HG02763 (cell line): Measurements from ENCODE around the gene CDC42BPA.
"Not testable (repeated sequence)": the region's sequence is repeated elsewhere in the genome, so short reads cannot be mapped to it uniquely, and the experiment has no call there.

Source experiments
- ATAC-seq: cut with Tn5 transposase; IDR thresholded peaks from one replicate; pipeline ENCODE4 v1.9.1; 2021; ENCODE audit warnings: mild to moderate bottlenecking, moderate library complexity; ENCODE audit not compliant: unreplicated experiment

The CDC42BPA gene

GRCh38 chr1:227152525-227152924 is 165.8 kb downstream of the CDC42BPA start:
- ATAC-seq = no peak

GRCh38 chr1:227140376-227140775 is 177.9 kb downstream of the CDC42BPA start:
- no peak for ATAC-seq

DNA sequence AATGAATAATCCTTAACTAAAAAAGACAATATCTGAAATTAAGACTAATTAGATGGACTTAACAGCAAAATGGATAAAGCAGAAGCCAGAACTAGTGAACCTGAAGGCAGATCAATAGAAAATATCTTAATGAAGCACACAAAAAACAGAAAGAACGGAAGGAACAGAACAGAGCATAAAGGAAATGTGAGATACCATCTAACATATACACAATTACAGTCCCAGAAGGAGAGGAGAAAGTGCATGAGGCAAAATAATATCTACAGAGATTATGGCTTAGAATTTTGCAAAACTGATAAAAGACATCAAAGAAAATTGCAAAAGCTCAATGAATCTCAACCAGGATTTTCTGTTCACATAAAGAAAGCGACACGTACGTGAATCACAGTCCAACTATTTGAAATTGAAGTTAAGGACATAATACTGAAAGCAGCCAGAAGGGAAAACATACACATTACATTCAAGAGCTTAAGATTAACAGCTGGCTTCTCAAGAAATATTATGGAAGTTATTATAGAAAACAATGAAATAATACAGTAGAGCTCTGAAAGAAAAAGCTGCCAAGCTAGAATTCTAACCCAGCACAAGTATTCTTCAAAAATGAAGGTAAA is 182.0 kb downstream of the CDC42BPA start:
- no peak for ATAC-seq

DNA sequence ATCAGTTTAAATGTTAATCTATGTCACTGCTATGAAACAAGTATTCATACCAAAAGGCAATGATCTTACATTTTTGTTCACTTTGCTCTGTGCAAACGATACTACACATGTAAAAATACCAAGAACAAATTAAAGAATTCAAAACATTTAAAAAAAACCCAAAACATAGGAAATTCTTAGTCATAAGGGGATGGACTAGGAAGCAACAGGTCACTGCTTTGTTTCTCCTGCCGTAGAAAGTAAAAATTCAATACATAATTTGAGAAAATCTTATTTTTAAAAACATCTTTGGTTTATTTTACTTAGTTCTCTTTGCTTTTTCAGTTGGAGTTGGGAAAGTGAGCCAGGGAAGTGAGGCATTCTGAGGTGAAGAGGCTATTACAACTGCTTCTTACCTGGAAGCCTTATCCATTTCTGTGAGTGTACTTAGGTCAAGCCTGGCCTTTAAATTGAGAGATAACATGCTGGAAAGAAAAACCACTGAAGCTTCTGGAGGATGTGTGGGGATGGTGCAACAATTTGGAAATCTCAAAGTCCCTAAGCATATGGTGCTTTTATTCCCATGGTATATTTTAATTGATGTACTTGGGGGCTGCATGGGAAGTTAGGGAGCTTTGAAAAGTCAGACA is 183.5 kb downstream of the CDC42BPA start:
- no peak for ATAC-seq

DNA sequence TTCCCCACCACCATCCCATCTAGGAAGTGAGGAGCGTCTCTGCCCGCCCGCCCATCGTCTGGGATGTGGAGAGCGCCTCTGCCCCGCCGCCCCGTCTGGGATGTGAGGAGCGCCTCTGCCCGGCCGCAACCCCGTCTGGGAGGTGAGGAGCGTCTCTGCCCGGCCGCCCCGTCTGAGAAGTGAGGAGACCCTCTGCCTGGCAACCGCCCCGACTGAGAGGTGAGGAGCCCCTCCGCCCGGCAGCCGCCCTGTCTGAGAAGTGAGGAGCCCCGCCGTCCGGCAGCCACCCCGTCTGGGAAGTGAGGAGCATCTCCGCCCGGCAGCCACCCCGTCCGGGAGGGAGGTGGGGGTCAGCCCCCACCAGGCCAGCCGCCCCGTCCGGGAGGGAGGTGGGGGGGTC is 185.6 kb downstream of the CDC42BPA start:
- ATAC-seq = not testable (repeated sequence)

GRCh38 chr1:227131193-227131592 is 187.1 kb downstream of the CDC42BPA start:
- no peak for ATAC-seq

GRCh38 chr1:227127891-227128290 is 190.4 kb downstream of the CDC42BPA start:
- no peak for ATAC-seq

- ATAC-seq = no peak
Observed at GRCh38 chr1:227125929-227126545, 192.3 kb downstream of the CDC42BPA start.

- no peak for ATAC-seq
Observed at GRCh38 chr1:227124473-227124872, 193.8 kb downstream of the CDC42BPA start.

GRCh38 chr1:227120826-227121225 is 197.5 kb downstream of the CDC42BPA start:
- no peak for ATAC-seq

DNA sequence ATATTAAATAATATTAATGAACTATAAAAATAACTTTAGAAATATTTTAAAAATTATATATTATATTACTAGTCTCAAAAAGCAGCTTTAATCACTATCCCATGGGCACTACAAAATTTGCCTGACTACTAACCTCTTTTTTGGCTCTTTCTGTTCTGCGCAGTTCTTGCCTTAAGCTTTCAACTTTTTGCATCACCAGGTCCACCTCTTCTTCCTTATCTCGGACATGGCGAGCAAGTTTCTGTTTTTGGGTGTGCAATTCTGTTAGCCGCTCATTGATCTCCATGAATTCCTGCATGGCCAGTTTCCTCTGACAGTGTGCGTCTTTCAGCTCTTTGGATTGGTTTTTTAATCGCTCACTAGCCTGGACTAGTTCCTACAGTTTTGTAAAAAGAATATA is 205.8 kb downstream of the CDC42BPA start:
- no peak for ATAC-seq

GRCh38 chr1:227111782-227112181 is 206.5 kb downstream of the CDC42BPA start:
- ATAC-seq = no peak

- ATAC-seq = not testable (repeated sequence)
Observed at GRCh38 chr1:227105291-227105690, 213.0 kb downstream of the CDC42BPA start.

- ATAC-seq = no peak
Observed at GRCh38 chr1:227102056-227102455, 216.2 kb downstream of the CDC42BPA start.

GRCh38 chr1:227094249-227094966 is 223.9 kb downstream of the CDC42BPA start:
- ATAC-seq = no peak

DNA sequence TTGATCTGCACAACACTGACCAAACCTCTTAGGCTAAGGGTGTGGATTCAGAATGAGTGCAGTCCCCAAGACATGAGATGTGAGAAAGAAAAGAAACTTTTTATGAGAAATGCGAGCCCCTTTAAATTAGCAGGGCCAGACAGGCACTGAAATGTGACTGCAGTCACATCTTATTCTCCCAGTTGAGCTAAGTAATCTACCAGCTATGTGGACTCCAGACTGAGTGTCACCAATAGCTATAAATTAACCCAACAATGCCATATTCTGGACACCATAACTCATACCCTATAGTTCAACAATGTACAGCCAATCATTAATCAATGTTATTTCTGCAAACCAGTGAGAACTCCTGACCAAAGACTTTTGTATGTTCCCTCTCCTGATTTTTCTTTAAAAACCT is 225.0 kb downstream of the CDC42BPA start:
- ATAC-seq = no peak

GRCh38 chr1:227092069-227092468 is 226.2 kb downstream of the CDC42BPA start:
- ATAC-seq = no peak

GRCh38 chr1:227086636-227087035 is 231.7 kb downstream of the CDC42BPA start:
- ATAC-seq = no peak

GRCh38 chr1:227082999-227083746 is 235.1 kb downstream of the CDC42BPA start:
- ATAC-seq = no peak

- no peak for ATAC-seq
Observed at GRCh38 chr1:227077783-227078182, 240.5 kb downstream of the CDC42BPA start.

DNA sequence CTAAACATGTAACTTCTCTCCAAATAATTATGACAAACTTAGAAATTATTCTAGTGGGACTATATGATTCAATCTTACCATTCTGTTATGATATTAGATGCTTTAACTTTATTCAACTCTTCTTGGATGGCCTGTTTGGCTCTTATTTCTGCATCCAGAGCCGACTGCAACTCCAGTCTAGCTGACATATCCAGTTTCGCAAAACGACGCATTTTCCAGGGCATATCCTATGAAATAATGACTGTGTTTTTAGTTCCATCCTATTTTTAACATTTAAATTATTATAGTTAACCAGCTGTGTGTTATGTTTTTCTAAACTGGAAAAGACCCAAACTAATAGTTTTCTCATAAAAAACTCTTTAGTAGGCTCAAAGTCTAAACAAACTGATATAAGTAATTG is 244.5 kb downstream of the CDC42BPA start:
- no peak for ATAC-seq
